ENCODE results near the gene HDGFL3. TPM values are rescaled to one million over a fixed set of nuclear protein-coding genes. Genes with fewer than 3 reads are reported as not detected.

The HDGFL3 gene
- total and polyA plus RNA-seq, 9 of the 15 experiments (the other 6 are each of a cell fraction or from before 2014, with no cell fraction given), result 6.7 to 42.0 (median 31.4) TPM

DNA sequence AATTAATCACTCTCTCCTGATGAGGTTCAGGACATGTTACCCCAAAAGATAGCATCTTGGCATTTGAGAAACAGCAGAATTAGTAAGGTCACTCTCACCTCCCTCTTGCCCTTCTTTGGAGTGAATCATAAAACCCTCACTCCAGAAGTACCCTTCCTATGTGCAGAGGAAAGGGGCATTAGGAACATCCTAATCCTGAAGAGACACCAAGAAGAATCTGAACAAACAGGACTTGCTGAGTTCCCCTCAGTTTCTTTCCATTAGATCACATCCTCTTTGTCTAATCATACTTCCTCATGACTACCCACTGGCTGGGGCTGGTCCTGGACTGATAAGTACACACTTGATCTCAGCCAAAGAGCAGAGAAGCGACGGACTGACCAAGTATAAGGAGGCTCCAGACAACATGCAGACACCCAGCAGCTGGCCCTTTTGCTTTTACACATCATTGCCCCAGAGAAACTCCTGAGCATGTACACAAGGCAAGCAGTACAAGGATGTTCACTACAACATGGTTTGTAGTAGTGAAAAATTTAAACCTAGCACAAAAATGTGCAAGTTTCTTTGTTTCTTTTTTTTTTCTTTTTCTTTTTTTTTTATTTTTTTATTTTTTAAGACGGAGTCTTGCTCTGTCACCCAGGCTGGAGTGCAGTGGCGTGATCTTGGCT lies 115.2 kb downstream of the HDGFL3 start (continued):
- TF ChIP-seq SRF (CRISPR knock-in tag; IDR thresholded peaks at IDR 0.05), result peak; percentile 45 to 87; a peak in 3 of 4 replicates
- no peak for TF ChIP-seq FUS (optimal IDR thresholded peaks at IDR 0.05; ENCODE audit: low read depth, low read length)
- TF ChIP-seq TFAM (CRISPR knock-in tag; conservative IDR thresholded peaks at IDR 0.05), result no peak
- TF ChIP-seq POLR2A (conservative IDR thresholded peaks at IDR 0.05), result peak; percentile 68
- peak; percentile 62 for TF ChIP-seq CREB1 (IDR thresholded peaks at IDR 0.05)
- TF ChIP-seq CREB1 (CRISPR knock-in tag; IDR thresholded peaks at IDR 0.05), result no peak
- no peak for TF ChIP-seq MCM5 (IDR thresholded peaks at IDR 0.05; ENCODE audit: low read depth)
- TF ChIP-seq GABPA (tag; conservative IDR thresholded peaks at IDR 0.05; ENCODE audit: low read depth), result peak; percentile 88
- TF ChIP-seq ZNF311 (CRISPR knock-in tag; IDR thresholded peaks at IDR 0.05), result no peak
- TF ChIP-seq ZFPM2 (CRISPR knock-in tag; IDR thresholded peaks at IDR 0.05), result no peak
- no peak for TF ChIP-seq BRD4 (IDR thresholded peaks at IDR 0.05)
- TF ChIP-seq, protein P1, sequence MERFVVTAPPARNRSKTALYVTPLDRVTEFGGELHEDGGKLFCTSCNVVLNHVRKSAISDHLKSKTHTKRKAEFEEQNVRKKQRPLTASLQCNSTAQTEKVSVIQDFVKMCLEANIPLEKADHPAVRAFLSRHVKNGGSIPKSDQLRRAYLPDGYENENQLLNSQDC (CRISPR knock-in tag; IDR thresholded peaks at IDR 0.05), result no peak
- TF ChIP-seq PCBP2 (IDR thresholded peaks at IDR 0.05; ENCODE audit: low read depth, low read length, poor library complexity, severe bottlenecking), result no peak
- TF ChIP-seq SPI1 (IDR thresholded peaks at IDR 0.05; ENCODE audit: borderline replicate concordance, low read depth, low read length), result peak; percentile 85
- TF ChIP-seq, protein P2, sequence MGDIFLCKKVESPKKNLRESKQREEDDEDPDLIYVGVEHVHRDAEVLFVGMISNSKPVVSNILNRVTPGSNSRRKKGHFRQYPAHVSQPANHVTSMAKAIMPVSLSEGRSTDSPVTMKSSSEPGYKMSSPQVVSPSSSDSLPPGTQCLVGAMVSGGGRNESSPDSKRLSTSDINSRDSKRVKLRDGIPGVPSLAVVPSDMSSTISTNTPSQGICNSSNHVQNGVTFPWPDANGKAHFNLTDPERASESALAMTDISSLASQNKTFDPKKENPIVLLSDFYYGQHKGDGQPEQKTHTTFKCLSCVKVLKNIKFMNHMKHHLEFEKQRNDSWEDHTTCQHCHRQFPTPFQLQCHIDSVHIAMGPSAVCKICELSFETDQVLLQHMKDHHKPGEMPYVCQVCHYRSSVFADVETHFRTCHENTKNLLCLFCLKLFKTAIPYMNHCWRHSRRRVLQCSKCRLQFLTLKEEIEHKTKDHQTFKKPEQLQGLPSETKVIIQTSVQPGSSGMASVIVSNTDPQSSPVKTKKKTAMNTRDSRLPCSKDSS (IDR thresholded peaks at IDR 0.05; ENCODE audit: low read depth, partially characterized antibody), result no peak
- TF ChIP-seq MEIS2 (IDR thresholded peaks at IDR 0.05; ENCODE audit: partially characterized antibody), result peak; percentile 32
- TF ChIP-seq HSF4 (CRISPR knock-in tag; IDR thresholded peaks at IDR 0.05; ENCODE audit: borderline replicate concordance), result no peak
- peak; percentile 82 for TF ChIP-seq FOXM1 (IDR thresholded peaks at IDR 0.05; ENCODE audit: low read depth)
- no peak for TF ChIP-seq FOXM1 (CRISPR knock-in tag; IDR thresholded peaks at IDR 0.05; ENCODE audit: low read depth)
- TF ChIP-seq BRF1 (IDR thresholded peaks at IDR 0.05; ENCODE audit: borderline replicate concordance, extremely low read depth, insufficient read length), result no peak
- no peak for TF ChIP-seq RBM14 (IDR thresholded peaks at IDR 0.05; ENCODE audit: borderline replicate concordance, insufficient read depth, low read depth, low read length)
- TF ChIP-seq ZNF121 (CRISPR knock-in tag; conservative IDR thresholded peaks at IDR 0.05), result no peak
- peak; percentile 89 for TF ChIP-seq PML (IDR thresholded peaks at IDR 0.05; ENCODE audit: low read length)
- no peak for TF ChIP-seq ZNF146 (CRISPR knock-in tag; IDR thresholded peaks at IDR 0.05; ENCODE audit: unreplicated experiment)
- no peak for TF ChIP-seq NR2C2 (CRISPR knock-in tag; IDR thresholded peaks at IDR 0.05)
- TF ChIP-seq NR2C2 (tag; IDR thresholded peaks at IDR 0.05), result peak; percentile 53
- peak; percentile 50 for TF ChIP-seq ZNF384 (IDR thresholded peaks at IDR 0.05; ENCODE audit: low read depth, low read length)
- TF ChIP-seq MAZ (CRISPR knock-in tag; conservative IDR thresholded peaks at IDR 0.05 in 1 of 2, IDR thresholded peaks at IDR 0.05 in 1 of 2), result peak in 1 of 2 experiments; percentile 69; a peak in 1 of 4 replicates
- TF ChIP-seq ZNF217 (CRISPR knock-in tag; IDR thresholded peaks at IDR 0.05), result no peak
